HG02610 (cell line): Measurements from ENCODE around the gene GTF3C1.

Experiments
- ATAC-seq: cut with Tn5 transposase; IDR thresholded peaks from one replicate; pipeline ENCODE4 v1.9.1; 2021; ENCODE audit warnings: mild to moderate bottlenecking, moderate library complexity; ENCODE audit not compliant: unreplicated experiment

GTF3C1 gene

GRCh38 chr16:27568077-27568476, 18.4 kb upstream of the GTF3C1 start:
- no peak for ATAC-seq

DNA sequence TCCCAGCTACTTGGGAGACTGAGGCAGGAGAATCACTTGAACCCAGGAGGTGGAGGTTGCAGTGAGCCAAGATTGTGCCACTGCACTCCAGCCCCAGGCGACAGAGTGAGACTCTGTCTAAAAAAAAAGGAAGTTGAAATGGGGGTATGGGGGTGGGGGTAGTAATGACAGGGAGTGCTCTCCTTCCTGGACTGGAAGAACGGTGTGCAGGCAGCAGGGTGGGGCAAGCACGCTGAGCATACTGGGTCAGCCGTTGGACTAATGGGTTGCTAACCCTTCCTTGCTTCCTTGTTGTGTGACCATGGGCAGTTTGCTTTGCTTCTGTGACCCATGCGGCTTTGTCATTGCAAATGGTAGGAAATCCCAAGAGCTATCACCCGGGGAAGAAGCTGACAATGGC, 16.7 kb upstream of the GTF3C1 start:
- ATAC-seq, result no peak

DNA sequence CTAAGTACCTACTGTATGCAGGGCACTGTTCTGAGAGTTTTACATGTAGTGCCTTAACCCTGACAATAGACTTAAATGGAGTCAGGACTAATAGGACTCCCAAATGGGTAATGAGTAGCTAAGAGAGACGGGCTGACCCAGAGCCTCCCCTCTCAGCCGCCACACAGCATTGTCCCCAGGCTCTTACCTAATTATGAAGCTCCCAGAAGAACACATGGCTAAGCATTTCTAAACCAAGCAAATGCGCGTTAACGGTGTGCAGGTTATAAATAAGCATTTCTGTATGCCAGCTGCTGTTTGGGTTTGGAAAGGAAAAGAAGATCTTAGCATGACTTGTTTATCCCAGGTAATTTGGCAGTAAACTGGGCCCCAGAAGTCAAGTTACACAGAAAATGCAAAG, 14.5 kb upstream of the GTF3C1 start:
- ATAC-seq, result no peak

- ATAC-seq, result no peak
These were observed 11.5 kb upstream of the GTF3C1 start for GRCh38 chr16:27561216-27561615.

DNA sequence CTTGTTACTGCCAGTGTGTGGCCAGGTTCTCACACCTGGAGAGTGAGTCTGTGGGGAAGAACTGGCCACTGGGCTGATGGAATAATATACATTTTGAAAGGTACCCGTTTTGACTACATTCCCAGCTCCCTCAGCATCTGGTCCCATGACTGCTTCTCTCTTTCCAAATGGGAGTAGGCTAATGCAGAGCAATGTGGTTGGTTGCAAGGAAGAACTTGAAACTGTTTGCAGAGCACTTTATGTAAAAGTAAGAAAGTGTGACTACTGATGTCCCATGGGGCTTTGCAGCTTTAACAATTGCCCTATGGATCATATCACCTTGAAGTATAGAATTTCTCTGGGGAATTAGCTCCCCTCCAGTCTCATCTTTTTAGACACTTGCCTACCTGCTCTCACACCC, 9.2 kb upstream of the GTF3C1 start:
- ATAC-seq, result no peak

GRCh38 chr16:27558434-27558833, 8.7 kb upstream of the GTF3C1 start:
- no peak for ATAC-seq

DNA sequence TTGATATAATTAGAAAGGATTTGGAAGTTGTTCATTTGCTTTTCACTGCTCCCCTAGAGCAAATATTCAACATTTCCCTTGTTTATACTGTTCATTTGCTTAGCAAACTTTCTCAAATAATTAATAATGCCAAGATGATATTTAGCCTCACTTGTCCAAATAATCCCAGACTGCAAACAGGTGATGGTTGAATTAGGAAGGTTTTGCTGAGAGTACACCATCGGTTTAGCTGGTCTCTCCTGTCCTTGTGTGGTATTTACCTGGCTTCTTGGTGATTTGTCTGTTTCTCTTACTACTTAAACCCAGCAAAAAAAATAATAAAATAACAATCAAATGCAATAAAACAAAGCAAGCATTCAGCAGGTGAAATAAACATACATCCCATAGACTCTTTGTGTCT, 6.8 kb upstream of the GTF3C1 start:
- no peak for ATAC-seq

- no peak for ATAC-seq
These were observed 1.3 kb upstream of the GTF3C1 start for GRCh38 chr16:27551036-27551435.

DNA sequence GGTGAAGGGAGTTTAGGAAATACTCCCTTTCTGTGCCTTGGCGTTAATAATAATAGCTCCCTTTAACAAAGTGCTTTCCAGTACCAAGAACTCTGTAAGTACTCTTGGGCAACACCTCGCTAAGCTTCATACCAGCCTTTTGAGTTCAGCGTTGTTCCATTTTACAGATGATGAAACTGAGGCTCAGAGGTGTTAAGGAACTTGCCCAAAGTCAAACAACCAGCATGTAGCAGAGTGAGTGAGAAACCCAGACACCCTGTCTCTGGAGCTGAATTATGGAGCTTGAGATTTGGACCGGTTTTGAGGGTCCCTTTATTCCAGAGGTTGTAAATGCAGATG, 838 bp upstream of the GTF3C1 start:
- no peak for ATAC-seq

- ATAC-seq, result peak; percentile 12
These were observed 308 bp downstream of the GTF3C1 start for GRCh38 chr16:27549464-27549745.

DNA sequence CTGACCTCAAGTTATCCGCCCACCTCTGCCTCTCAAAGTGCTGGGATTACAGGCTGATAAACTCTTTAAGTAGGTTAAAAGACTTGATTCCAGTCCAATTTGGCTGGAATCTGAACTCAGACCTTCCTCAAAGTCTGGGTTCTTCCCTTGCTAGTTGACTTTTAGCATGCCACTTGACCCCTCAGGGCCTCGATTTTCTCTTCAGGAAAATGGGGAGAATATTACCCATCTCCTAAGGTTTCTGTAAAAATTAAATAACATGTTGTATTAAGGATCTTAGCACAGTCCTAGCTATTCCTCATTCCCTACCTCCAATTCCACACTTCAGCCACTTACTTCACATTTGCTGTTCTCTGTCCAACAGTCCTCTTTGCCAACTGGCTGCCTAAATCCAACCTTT, 1.9 kb downstream of the GTF3C1 start:
- ATAC-seq, result no peak

DNA sequence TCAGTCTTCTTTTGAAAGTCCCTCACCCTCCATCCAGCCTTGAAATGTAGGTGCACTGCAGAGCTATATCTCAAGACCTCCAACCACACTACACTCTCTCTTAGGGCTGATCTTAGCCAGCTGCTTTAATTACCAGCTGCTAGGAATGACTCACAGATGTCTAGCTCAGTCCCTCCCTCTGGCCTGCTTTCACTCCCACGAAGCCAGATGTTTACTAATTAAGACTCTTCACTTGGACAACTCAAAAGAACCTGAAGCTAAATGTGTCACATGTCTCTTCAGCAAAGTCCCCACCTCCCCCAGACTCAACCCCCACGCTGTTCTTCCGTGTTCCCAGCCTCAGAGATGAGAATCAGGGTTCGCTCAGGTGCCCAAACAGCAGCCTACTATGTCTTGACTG, 2.6 kb downstream of the GTF3C1 start:
- ATAC-seq, result no peak

DNA sequence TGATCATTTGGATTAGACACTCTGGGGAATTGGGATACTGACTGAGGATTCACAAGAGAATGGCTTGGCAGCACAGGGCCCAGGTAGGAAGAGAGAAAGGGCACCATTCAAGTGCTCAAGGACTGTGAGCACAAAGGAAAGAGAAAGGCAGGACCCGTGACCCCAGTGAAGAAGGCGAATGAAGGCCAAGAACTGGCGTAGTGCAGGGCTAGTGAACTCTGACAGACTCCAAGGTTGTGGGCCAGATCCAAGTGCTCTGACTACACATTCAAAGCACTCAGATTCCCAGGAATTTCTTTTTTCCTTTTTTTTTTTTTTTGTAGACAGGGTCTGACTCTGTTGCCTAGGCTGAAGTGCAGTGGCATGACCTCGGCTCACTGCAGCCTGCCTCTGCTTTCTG, 5.0 kb downstream of the GTF3C1 start:
- ATAC-seq, result no peak

GRCh38 chr16:27543801-27544200, 5.9 kb downstream of the GTF3C1 start:
- no peak for ATAC-seq

GRCh38 chr16:27539636-27540035, 10.1 kb downstream of the GTF3C1 start:
- no peak for ATAC-seq

GRCh38 chr16:27539120-27539519, 10.6 kb downstream of the GTF3C1 start:
- ATAC-seq, result peak; percentile 77

GRCh38 chr16:27538528-27538927, 11.2 kb downstream of the GTF3C1 start:
- no peak for ATAC-seq

GRCh38 chr16:27534256-27534655, 15.5 kb downstream of the GTF3C1 start:
- no peak for ATAC-seq

DNA sequence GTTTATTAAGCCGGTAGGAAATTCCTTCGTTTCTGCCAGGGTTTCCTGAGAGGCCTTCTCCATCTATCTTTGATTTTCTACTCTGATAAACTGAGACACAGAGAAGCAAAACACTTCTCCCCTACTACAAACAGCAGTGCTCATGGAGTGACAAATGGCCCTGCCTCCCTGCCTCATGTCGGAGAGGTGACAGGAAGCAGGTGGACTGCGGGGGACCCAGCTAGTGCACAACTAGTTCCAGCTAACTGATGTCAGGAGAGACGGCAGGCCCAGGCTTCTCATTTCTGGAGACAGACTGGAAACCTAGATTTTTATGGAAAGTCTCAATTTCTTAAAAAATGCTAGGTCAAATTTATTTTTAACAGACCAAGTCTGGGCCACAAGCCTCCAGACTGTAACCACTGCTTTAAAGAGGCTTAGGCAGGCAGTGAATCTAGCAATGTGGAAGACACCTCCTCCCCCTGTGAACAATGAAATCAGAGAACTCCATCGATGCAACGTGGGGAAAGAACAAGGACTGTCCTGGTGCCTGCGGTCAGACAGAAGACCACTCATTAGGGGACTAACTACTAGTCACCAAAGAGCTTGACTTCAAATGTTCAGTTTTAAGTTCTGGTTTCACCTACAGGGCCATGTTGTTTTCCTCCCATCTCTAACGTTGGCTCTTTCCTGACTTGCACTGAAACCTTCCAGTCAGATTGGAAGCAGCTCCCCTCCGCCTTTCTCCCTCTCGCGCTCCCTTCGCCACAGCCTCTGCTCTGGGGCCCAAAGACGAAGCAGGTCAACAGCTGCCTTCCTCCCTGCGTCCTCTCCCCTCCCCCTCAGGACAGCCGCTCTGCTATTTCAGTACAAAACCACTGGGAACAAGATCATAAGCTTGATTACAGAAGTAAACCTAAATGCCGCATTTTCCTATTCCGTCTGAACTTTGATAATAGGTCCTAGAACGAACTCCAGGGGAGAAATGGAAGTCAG, 17.6 kb downstream of the GTF3C1 start:
- no peak for ATAC-seq

DNA sequence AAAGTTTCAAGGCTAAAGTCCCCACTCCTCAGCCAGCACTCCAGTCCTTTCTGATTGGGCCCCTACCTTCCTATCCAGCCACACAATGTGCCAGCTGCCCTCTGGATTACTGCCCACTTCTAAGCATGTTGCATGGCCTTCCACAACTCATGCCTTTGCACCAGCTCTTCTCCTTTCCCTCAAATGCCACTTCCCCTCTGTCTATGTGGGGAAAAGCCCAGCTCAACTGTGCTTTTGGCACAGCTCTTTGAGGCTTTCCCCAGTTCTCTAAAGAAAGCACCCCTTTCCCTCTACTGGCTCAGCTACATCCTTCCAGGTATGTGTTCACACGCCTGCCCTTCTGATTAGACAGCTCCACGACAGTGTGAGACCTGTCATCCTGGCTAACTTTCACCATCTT, 18.5 kb downstream of the GTF3C1 start:
- no peak for ATAC-seq

- ATAC-seq, result no peak
These were observed 19.8 kb downstream of the GTF3C1 start for GRCh38 chr16:27529962-27530361.

DNA sequence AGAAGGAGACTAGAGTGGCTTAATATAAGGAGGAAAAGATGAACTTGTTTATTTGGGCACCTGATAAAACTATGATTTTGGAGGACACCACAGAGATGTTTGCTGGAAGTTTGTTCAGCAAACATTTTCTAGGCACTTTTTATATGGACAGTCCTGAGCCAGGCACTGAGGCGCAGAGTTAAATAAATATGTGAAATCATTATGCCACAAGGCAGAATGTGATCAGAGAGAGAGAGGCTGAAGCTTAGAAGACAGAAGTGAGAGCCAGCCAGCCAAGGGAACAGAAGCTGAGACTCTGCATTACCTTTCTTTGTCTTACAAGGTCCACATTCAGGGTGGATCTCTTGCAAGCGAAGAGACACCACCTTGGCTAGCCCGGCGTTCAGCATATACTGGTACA, 21.4 kb downstream of the GTF3C1 start:
- no peak for ATAC-seq

- ATAC-seq, result no peak
These were observed 23.5 kb downstream of the GTF3C1 start for GRCh38 chr16:27526180-27526579.
